ENCODE results near the gene L1CAM.

The L1CAM gene

GRCh38 chrX:153925387-153925738, 39.4 kb upstream of the L1CAM start:
- DNase-seq (ENCODE audit: low read depth in 2 of 2) = no peak

GRCh38 chrX:153924149-153924861, 38.3 kb upstream of the L1CAM start:
- DNase-seq (ENCODE audit: low read depth in 2 of 2) = no peak

- no peak for DNase-seq (ENCODE audit: low read depth in 2 of 2)
Measured at GRCh38 chrX:153922932-153923857, 37.2 kb upstream of the L1CAM start.

GRCh38 chrX:153921511-153922446, 35.8 kb upstream of the L1CAM start:
- DNase-seq (ENCODE audit: low read depth in 2 of 2) = no peak

GRCh38 chrX:153921070-153921469, 35.1 kb upstream of the L1CAM start:
- DNase-seq (ENCODE audit: low read depth in 2 of 2) = no peak

DNA sequence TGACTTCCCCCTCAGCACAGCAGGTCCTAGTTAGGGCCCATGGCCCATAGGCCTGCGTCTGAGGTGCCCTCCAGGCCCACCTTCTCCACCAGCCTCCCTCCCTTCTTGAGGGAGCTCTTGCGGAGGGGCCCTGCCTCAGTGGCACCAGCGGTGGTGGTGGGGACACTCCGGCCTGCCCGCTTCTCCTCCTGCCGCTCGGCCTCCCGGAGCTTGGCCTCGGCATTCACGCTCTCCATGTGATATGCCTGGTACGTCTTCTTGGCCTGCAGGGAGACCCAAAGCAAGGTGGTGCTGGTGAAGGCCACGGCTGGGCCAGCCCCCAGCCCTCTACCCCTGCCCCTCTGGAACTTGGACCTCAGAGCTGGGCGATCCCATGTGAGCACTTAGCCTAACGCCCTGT, 34.6 kb upstream of the L1CAM start:
- no peak for DNase-seq (ENCODE audit: low read depth in 2 of 2)

DNA sequence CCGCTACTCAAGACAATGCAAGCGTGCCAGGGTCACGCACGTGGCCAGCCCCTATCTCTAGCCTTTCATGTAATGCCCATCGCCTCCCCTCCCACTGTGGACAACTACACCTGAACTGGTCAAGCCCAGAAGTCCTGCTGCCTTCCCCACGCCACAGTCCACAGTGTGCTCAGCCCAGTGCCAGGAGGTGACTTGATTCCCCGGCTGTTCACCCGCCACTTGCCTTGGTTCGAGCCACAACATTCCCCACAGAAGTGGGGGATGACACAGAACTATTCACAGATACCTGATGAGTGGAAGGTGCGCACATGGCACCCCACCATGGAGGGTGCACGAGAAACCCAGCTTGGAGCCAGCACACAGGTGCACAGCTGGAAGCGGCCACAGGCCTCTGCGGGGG, 33.3 kb upstream of the L1CAM start:
- no peak for DNase-seq (ENCODE audit: low read depth in 2 of 2)

- DNase-seq (ENCODE audit: low read depth in 2 of 2) = no peak
Measured at GRCh38 chrX:153917869-153918268, 31.9 kb upstream of the L1CAM start.

- DNase-seq (ENCODE audit: low read depth in 2 of 2) = no peak
Measured at GRCh38 chrX:153913701-153914100, 27.7 kb upstream of the L1CAM start.

DNA sequence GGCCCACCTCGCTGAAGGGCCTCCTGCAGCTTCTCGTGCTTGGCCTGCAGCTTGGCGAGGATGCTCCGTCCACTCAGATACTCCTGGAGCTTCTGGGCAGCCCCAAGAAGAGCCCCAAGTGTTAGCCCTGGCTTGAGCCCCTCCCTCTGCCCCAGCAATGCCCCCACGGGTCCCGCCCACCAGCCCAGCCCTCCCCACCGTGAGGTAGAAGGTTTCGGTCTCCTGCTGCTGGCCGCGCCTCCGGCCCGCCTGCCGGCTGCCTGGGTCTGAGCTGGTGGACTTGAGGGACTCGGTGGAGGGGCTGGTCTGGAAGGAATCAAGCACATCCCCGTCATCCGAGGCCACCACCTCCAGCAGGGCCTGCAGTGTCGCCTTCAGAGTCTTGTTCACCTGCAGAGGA, 27.2 kb upstream of the L1CAM start:
- no peak for DNase-seq (ENCODE audit: low read depth in 2 of 2)

- no peak for DNase-seq (ENCODE audit: low read depth in 2 of 2)
Measured at GRCh38 chrX:153911798-153912197, 25.8 kb upstream of the L1CAM start.

GRCh38 chrX:153910446-153910845, 24.5 kb upstream of the L1CAM start:
- no peak for DNase-seq (ENCODE audit: low read depth in 2 of 2)

GRCh38 chrX:153909980-153910360, 24.0 kb upstream of the L1CAM start:
- no peak for DNase-seq (ENCODE audit: low read depth in 2 of 2)

DNA sequence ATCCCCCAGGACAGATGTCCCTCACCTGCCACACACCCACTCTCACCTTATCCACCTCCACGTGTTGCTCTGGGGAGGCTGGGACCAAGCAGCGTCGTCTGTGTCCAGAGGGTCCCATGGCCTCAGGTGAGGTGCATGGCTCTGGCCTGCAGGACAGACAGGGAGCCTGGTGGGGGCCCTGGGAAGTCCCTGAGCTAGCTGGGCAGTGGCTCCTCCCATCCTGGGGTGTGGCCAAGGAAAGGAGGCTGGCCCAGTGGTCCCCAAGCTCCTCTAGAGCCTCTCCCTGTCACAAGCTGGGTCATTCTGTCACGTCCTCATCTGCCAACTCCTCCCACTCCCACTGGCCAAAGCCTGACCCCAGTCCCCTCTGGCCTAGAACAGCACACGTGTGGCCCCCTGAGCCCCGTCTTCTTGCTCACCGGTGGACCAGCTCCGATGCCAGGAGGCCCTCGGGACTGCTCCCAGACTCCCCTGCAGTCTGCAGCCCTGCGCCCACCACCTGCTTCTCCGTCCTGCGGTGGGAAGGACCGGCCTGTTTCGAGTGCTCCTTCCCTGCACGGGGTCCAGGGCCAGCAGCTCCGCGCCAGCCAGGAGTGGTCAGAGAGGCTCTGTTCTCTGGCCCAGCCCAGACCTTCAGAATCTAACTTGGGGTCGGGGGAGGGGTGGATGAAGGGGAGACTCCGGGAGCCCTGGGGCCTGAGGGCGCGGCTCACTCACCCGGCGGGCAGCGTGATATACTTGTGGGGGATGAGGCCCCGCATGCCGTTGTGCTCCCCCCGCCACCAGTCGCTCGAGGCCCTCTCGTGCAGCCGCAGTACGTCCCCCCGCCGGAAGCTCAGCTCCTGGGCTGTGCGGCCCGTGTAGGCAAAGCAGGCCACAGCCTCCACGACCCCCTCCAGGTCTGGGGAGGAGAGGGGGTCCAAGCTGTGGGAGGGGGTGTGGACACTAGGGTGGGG, 23.3 kb upstream of the L1CAM start:
- DNase-seq (ENCODE audit: low read depth in 2 of 2) = no peak

- no peak for DNase-seq (ENCODE audit: low read depth in 2 of 2)
Measured at GRCh38 chrX:153908219-153908860, 22.4 kb upstream of the L1CAM start.

DNA sequence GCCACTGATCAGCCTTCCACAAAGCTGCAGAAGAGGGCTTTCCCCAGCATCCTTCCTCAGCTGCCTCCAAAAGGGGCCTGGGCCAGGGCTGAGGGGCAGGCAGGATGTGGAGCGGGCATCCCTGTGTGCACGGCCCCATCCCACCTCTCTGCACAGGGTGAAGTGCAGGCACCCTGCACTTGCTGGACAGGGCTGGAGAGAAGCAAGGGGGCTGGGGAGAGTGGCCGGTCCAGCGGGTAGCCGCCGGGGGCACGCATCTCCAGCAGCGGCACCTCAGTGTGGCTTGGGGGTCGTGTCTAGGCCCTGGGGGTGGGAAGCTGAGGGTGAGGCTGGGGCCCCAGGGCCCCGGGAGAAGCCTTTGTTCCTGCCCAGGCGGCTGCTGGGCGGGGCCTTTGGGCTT, 21.5 kb upstream of the L1CAM start:
- DNase-seq (ENCODE audit: low read depth in 2 of 2) = no peak

DNA sequence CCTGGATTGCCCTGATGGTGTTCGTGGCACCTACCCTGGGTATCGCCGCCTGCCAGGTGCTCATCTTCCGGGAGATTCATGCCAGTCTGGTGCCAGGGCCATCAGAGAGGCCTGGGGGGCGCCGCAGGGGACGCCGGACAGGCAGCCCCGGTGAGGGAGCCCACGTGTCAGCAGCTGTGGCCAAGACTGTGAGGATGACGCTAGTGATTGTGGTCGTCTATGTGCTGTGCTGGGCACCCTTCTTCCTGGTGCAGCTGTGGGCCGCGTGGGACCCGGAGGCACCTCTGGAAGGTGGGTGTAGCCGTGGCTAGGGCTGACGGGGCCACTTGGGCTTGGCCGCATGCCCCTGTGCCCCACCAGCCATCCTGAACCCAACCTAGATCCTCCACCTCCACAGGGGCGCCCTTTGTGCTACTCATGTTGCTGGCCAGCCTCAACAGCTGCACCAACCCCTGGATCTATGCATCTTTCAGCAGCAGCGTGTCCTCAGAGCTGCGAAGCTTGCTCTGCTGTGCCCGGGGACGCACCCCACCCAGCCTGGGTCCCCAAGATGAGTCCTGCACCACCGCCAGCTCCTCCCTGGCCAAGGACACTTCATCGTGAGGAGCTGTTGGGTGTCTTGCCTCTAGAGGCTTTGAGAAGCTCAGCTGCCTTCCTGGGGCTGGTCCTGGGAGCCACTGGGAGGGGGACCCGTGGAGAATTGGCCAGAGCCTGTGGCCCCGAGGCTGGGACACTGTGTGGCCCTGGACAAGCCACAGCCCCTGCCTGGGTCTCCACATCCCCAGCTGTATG, 20.3 kb upstream of the L1CAM start:
- DNase-seq (ENCODE audit: low read depth in 2 of 2) = no peak

- no peak for DNase-seq (ENCODE audit: low read depth in 2 of 2)
Measured at GRCh38 chrX:153905481-153906095, 19.6 kb upstream of the L1CAM start.

Measured in activated CD8-positive, alpha-beta memory T cell treated with anti-CD3 and anti-CD28 coated beads for 4 hours (primary cell).